Hippocampal formation (tissue), 2 donors: ENCODE results near the gene G3BP2.
"Not testable (repeated sequence)": the region's sequence is repeated elsewhere in the genome, so short reads cannot be mapped to it uniquely, and the experiment has no call there.

Experiments used
- DNase-seq, 2 donors: peaks; one replicate each; lab custom pipeline; 2025; lab: John Stamatoyannopoulos, UW

Gene G3BP2

DNA sequence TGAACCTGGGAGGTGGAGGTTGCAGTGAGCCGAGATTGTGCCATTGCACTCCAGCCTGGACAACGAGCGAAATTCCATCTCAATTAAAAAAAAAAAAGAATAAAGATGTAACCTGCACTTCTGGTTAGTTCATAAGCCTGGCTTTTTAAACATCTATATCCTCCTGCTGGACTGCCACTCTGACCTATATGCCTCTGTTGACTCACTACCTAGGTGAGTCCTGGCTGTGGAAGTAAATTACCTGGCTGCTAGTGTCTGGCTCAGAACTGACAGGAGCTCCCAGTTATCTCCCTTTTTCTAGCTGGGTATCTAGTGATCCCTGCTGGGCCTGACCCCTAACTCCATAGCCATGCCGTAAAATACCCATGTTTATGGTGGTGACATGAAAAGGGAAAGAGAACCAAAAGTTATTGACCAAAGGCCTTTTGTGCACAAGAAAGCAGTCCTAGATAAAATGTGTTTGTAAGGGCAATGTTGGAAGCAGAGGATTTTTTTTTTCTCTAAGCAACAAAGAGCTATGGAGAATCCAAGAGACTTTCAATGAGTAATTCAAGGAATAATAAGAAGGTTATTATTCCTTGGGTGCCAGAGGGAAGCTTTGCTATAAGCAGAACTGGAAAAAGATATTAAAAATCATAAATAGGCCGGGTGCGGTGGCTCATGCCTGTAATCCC is 10.4 kb upstream of the G3BP2 start:
- DNase-seq, result no peak

DNA sequence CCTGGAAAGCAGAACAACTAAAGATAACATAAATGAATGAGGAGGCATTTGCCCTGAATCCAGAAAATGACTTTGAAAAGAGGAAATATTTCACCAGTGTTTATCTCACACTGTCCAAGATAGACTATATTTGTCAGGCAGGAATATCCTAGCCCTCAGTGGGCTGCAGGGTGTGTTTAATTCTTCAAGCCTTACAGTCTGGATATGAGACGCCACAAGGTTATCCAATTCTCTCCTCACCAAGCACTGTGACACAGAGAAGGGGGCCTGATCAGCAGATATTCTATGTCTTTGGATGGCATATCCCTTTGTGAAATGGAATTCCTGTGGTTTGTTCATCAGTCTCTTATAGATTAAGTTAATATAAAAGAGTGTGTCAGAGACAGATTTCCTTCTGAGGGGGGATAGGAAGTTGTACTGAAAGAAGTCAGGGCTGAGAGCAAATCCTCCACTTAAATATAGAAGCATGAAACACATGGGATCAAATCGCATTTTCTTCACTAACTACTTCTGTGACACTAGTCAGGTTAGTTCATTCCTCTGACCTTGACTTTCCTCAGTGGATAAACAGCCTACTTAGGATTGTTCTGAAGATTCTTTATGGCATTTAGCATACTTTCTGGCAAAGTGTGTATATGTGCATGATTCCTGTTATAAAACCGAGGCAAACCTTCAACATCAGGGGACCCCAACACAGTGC is 6.8 kb upstream of the G3BP2 start:
- DNase-seq, result no peak

DNA sequence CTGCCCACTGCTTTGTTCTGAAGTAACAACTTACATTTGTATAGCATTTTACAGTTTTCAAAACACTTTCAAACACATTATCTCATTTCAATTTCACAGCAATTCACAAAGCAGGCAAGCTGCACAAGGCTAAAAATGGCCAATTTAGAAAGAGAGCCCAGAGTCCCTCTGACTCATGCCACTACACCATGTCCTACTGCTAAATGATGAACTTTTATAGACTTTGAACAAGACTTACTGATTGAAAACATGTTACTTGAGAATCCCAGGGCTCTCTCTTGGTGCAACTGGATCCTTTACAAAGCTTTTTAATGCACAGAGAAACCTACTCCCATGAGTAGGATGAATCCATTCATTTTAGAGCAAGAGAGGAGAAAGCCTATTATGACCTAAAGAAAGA is 5.8 kb upstream of the G3BP2 start:
- DNase-seq, result no peak

DNA sequence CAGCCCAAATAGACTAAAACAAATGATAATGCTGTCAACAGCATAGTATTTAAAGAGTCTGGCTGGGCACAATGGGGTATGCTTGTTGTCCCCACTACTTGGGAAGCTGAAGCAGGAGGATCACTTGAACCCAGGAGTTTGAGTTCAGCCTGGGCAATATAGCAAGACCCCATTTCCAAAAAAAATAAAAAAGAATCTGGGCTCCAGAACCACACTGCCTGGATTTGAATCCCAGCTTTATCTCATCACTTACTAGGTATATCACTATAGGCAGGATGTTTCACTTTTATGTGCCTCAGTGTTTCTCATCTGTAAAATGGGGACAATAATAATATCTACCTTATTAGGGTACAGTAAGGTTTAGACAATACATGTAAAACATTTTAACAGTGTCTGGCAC is 5.3 kb upstream of the G3BP2 start:
- no peak for DNase-seq

DNA sequence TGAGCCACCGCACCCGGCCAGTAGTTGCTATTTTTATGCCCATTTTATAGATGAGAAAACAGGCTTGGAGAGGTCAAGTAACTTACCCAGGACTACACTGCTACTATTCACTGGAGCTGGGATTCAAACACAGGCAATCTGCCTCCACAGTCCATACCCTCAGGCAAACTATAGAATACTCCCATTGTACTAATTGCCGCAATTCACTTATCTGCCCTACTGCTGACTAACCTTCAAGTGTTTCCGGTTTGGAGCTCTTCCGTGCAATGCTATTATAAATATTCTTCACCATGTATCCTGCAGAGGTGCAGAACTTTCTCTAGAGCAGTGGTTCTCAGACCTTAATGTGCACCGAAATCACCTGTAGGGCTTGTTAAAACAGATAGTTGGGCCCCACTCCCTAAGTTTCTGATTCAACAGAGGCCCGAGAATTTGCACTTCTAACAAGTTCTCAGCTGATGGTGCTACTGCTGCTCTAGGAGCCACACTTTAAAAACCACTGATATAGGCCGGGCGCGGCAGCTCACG is 1.9 kb upstream of the G3BP2 start:
- no peak for DNase-seq

DNA sequence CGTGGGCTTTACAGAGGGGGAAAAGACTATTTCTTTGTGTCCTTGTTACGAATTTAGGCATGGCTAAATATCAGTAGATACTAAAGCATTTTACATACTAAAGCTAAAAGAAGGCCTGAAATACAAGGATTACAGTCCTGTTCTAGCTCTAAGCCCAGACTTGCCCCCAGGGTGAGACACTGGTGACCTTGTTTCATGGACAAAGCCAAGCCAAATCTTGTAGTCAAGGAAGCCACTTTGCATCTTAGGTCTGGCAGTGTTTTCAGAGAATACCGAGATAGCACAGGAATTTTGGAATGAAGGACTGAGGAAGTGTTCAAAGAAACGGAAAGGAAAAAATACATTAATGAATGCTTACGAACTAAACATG is 733 bp upstream of the G3BP2 start:
- DNase-seq, result peak in 1 of 2 donors; percentile 60

DNA sequence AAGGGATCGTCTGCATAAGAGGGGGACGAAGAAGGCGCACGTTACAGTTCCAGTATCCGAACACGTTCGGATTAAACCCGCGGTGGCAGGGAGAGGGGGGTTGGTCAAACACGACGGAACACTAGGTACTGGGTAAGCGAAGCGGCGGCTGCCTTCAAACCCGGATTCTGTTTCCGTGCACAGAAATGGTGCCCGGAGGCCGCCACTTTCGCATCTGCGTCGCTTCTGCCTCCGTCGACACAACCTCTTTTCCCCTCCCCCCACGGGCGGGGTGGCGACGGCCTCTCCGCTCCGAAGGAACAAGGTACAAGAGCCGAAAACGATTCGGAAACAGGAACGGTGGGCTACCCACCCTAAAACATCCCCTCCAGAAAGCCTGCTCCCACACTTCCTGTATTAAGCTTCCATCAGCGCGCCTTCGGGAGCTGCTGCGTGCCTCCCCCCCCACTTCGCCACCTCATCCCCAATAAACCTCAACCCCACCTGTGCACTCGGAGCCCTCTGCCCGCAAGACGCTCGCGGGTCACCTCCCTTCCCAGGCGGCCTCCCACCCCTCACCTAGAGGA is 667 bp downstream of the G3BP2 start:
- DNase-seq, result peak; percentile 32 to 47

DNA sequence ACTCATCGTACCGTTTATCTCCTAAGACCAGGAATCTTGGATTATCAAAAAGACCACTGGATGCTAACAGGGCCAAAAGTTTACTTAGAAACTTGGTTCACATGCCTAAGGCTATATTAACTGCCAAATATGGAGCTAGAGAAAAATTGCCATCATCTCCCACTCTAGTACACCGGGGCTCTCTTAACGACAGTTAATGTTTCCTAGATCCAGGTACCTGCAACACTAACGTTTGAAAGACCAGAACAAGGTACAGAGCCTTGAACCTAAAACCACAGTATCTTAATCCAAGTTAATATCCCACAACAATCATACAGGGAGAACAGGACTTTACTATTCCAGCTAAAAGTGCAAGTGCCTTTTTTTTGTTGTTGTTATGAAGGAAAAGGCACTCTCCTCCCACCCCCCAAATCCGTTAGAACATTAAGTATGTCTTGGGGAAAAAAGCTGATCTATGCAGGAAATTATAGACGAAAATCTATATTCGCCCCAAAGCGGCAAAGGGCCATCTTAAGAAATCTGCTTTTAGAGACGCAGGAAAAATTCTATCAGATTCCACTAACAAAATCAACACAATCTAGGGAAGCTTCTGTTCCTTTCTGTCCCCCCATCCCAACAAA is 1.3 kb downstream of the G3BP2 start:
- DNase-seq, result no peak

DNA sequence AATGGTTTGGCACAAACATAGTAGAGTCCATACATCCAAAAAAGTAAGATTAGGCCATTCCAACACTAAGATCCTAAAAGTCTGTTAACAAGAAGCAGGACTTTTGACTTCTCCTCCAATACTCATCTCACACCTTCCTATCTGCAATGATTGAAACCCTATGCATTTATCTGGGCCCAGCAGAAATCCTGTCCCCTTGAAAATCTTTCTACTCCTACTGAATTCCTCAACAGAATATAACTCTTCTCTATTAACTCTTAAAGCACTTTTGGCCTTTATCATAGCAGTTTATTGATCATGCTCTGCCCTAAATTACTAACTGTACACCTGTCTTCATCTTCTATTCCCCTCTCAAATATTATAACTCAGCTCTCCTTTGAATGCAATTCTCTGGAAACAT is 4.6 kb downstream of the G3BP2 start:
- no peak for DNase-seq

DNA sequence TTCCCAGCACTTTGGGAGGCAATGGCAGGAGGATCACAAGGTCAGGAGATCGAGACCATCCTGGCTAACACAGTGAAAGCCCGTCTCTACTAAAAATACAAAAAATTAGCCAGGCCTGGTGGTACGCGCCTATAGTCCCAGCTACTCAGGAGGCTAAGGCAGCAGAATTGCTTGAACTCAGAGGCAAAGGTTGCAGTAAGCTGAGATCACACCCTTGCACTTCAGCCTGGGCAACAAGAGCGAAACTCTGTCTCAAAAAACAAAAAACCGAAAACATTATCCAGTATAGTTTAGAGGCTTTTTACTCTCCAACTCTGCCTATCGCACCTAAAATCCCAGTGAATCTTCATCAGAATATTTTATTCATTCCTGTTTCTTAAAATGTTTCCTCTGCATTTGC is 5.6 kb downstream of the G3BP2 start:
- DNase-seq, result not testable (repeated sequence)

DNA sequence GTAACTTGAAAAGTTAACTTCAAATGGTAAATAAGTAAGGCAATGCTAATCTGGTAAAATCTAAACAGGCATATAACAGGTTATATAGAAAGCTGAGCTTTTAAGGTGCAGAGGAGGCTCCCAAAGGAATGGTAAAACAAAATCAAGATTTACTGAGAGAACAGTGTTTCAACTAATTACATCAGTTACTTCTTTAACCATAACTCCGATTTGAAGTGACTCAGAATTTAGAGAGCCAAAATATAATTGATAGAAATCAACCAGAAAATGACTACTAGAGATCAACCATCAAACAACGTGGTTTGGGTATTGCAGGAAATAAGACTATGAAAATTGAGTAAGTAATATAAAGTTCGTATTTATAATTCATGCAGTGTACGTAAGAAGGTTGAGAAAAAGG is 6.9 kb downstream of the G3BP2 start:
- DNase-seq, result no peak

DNA sequence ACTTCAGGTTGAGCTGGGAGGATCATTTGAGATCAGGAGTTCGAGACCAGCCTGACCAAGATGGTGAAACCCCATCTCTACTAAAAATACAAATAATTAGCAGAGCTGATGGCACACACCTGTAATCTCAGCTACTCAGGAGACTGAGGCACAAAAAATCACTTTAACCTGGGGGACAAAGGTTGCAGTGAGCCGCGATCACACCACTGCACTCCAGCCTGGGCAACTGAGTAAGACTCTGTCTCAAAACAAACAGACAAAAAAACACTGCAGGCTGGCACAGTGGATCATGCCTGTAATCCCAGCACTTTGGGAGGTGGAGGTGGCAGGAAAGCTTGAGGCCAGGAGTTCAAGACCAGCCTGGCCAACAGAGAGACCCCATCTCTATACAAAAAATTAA is 8.6 kb downstream of the G3BP2 start:
- DNase-seq, result not testable (repeated sequence)

DNA sequence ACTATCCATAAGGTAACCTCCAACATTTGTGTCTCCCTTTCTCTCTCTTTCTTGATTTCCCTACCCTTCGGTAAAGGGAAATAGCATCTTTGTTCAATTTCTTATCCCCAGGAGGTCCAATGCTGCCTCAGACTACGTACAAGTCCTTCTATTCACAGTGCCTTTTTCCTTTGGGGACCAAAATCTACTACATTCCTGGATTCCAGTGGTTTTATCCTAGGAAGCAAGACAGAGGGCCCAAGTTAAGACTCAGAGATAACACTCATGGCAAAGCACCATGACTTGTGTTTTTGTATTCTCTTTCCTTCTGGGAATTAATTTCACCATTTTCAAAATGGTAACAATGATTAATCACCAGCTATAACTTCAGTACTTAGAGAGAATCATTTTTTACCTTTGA is 10.6 kb downstream of the G3BP2 start:
- no peak for DNase-seq

DNA sequence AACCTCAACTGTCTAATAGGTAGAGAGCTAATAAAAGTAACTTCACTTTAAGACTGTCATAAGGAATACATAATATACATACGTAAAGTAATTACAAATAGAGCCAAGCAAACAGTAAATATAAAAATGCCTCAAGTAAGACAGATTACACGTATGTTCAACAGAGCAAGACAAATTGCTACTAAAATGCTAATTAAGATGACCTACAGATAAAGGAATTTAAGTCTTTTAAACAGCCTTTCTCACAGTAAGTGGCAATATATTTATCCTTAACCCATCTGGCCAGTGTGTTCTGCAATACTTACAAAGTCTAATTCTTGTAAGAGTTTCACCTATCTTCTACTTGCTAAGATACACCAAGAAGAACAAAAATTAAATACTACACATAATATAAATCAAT is 12.7 kb downstream of the G3BP2 start:
- no peak for DNase-seq

DNA sequence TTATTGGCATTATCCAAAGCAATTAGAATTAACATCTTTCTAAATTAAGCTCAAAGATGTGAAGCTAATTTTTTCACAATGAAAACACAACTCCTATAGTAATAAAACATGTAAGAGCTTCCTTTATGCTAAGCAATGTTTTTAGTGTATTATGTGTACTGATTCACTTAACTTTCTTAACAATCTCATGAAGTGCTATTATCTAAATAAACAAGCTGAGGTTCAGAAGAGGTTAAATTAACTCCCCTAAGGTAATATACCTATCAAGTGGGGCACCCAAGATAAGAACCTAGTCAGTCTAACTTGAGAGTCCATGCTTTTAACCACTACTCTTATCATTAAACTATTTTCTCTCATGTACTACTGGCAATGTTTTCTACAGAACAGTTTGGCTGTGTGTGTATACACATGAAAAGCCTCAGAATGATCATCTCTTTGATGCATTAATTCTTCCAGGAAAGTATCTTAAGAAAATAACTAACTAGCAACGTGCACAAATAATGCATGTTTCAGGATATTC is 13.6 kb downstream of the G3BP2 start:
- no peak for DNase-seq

DNA sequence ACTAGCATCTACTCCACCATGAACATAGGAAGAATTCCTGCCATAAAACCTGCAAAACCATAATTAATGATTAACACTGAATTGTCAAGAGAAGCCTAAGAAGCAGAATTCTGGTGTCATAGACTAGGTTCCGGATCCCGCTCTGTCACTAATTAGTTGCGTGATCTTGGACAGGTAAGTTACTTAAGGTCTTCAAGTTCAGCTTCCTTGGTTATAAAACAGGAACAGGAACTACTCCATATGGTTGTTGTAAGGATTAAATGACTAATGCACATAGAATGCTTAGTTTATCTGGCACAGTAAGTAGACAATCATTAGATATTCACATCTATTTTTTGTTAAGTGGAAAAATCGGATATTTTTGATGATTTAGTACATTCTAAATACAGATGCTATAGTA is 14.3 kb downstream of the G3BP2 start:
- no peak for DNase-seq

DNA sequence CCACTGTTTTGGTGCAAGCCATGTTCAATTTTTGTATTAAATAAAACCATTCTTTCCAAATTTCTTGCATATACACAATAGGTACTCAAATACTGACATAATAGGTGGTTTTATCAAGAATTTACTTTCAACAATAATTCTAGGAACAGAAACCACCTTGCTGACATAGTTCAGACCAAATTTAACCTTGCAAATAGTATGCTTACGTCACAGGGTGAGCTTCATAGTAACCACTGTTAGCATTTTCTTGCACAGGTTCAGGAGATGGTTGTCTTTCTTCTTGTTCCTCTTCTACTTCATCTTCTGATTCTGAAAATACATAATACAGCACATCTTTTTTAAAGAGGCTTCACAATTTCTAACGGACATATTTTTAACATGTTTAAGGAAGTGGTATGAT is 17.6 kb downstream of the G3BP2 start:
- DNase-seq, result no peak

DNA sequence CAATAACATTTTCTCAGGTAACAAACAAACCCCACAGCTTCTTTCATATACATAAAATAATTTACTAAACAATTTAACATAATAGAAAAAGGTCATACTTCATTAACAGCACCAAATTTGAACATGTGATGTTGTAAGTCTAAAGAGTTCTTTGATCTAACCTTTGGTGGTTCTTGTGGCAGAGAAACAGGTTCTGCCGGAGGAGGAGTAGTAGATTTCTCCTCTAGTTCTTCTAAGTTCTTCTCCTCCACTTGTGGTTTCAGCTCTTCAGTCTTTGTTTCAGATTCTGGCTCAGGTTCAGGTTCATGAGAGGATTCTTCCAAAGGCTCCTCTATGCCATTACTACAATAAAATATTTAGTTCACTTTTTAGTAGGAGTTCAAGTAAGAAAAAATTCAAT is 18.3 kb downstream of the G3BP2 start:
- DNase-seq, result no peak

DNA sequence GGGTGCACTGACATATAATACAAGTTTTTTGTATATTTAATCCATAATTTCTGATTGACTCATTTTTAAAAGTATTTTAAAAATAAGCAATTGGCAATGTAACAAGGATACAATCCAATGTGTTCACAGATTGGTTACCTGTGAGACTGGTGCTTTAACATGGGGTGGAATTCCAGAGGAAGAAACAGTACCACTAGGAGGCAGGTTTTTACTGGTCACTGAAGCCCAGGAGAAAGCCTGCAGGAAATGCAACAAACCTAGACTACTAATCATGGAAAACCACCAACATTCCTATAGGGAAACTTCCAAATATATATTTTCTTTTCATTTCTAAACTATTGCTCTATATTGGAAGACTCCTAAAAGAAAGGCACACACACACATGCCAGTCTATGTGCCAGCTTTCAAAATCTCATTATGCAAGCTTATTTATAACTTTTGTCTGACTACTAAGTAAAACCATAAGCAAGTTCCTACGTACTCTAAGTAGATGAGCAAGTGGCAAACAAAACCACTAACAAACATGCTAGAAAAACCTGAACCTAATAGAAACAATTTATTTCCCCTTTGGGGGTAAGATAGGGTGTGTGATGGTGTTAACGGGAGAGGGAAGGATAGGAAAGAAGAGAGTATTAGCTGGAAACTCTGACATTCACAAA is 19.2 kb downstream of the G3BP2 start:
- DNase-seq, result no peak

DNA sequence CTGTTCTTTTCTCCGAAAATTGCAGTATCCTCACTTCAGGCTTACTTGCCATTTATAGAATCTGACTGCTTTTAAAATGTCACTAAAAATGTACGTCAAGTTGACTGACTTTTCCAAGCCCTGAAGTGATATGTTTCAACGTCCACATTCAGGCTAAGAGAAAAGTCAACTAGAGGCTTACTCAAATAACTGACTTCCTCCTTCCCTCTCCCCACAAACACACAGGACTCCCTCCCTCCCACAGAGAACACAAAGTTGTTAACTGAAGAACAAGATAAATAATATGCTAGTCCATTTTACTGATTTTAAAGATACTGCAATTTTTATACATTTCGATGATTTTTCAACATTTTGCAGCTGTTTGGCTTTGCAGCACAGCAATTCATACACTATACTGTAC is 29.1 kb downstream of the G3BP2 start:
- no peak for DNase-seq

DNA sequence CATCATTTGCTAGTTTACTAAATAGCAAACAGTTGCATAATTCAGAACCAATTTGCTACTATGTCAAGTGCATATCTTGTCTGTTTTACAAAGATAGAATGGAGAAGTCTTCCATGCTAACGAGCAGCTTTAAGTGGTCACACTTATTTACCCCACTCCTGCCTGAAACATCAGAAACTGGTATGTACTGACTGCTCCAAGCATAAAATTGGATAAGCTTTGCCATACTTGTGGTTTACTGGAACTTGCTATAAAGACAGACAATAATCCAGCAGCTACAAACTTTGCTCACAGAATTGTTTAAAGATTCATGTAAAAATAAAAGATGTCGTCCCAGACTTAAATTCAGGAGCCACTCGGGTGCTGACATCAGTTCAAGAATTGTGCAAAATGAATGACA is 29.6 kb downstream of the G3BP2 start:
- no peak for DNase-seq

DNA sequence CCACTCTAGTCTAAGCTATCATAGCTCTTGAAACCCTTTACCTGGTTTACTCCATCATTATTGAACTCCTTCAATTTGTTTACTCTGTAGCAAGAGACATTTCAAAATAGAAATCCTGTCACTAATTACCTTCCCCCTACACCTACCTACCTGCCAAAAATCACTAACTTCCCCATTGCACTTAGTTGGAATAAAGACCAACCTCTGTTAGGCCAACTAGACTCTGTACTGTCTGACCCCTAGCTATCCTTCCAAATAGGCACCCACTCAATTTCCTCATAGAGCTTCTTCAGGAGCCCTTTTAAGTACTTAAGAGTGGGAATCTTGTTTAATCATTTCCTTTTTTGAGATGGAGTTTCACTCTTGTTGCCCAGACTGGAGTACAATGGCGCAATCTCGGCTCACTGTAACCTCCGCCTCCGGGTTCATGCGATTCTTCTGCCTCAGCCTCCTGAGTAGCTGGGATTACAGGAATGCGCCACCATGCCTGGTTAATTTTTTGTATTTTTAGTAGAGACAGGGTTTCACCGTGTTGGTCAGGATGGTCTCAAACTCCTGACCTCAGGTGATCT is 34.0 kb downstream of the G3BP2 start:
- DNase-seq, result no peak
